HPDE6-E6E7 (cell line): ENCODE data around the gene LRRFIP1.

Source experiments
- DNase-seq: peaks from one replicate; pipeline ENCODE4 v3.0.0; 2011; ENCODE audit warnings: missing footprints; ENCODE audit errors: extremely low spot score

LRRFIP1 gene

GRCh38 chr2:237726401-237726830, 99.0 kb downstream of the LRRFIP1 start:
- no peak for DNase-seq

GRCh38 chr2:237727363-237727762, 100.0 kb downstream of the LRRFIP1 start:
- DNase-seq, result peak; percentile 82

- no peak for DNase-seq
These were observed 102.5 kb downstream of the LRRFIP1 start for GRCh38 chr2:237729681-237730475.

GRCh38 chr2:237731663-237732062, 104.3 kb downstream of the LRRFIP1 start:
- peak; percentile 84 for DNase-seq

GRCh38 chr2:237732070-237732469, 104.7 kb downstream of the LRRFIP1 start:
- no peak for DNase-seq

- no peak for DNase-seq
These were observed 105.5 kb downstream of the LRRFIP1 start for GRCh38 chr2:237732790-237733381.

GRCh38 chr2:237733677-237734300, 106.4 kb downstream of the LRRFIP1 start:
- DNase-seq, result no peak

GRCh38 chr2:237734905-237735623, 107.7 kb downstream of the LRRFIP1 start:
- no peak for DNase-seq

- DNase-seq, result no peak
These were observed 108.4 kb downstream of the LRRFIP1 start for GRCh38 chr2:237735798-237736197.

- no peak for DNase-seq
These were observed 109.4 kb downstream of the LRRFIP1 start for GRCh38 chr2:237736783-237737182.

- no peak for DNase-seq
These were observed 109.9 kb downstream of the LRRFIP1 start for GRCh38 chr2:237737196-237737865.

GRCh38 chr2:237738255-237738654, 110.9 kb downstream of the LRRFIP1 start:
- no peak for DNase-seq

- DNase-seq, result no peak
These were observed 111.7 kb downstream of the LRRFIP1 start for GRCh38 chr2:237739101-237739500.

GRCh38 chr2:237742191-237742590, 114.8 kb downstream of the LRRFIP1 start:
- DNase-seq, result no peak

- DNase-seq, result no peak
These were observed 115.2 kb downstream of the LRRFIP1 start for GRCh38 chr2:237742614-237743013.

- no peak for DNase-seq
These were observed 115.6 kb downstream of the LRRFIP1 start for GRCh38 chr2:237743024-237743423.

GRCh38 chr2:237743561-237744269, 116.3 kb downstream of the LRRFIP1 start:
- peak; percentile 35 for DNase-seq

GRCh38 chr2:237744270-237744612, 116.9 kb downstream of the LRRFIP1 start:
- DNase-seq, result no peak

- DNase-seq, result peak; percentile 70
These were observed 117.3 kb downstream of the LRRFIP1 start for GRCh38 chr2:237744613-237745249.

GRCh38 chr2:237745250-237745613, 117.8 kb downstream of the LRRFIP1 start:
- DNase-seq, result no peak
